Lower leg skin (tissue), 3 donors: ENCODE measurements around the gene BICD2.

Experiments used
- POLR2A ChIP-seq, 2 donors: fragments of 450-650 bp; IDR thresholded peaks; one replicate each; pipeline ENCODE4 v1.6.1; 2016 to 2017; ENCODE audit warnings: antibody characterized with exemption in 2 of 2, mild to moderate bottlenecking in 1 of 2, moderate library complexity in 1 of 2
- TF ChIP-seq, protein P1 (sequence below), 3 donors: fragments of 450-650 bp; IDR thresholded peaks; one replicate each; pipeline ENCODE4 v1.5.1; 2016; ENCODE audit warnings: antibody characterized with exemption in 3 of 3, mild to moderate bottlenecking in 3 of 3, moderate library complexity in 2 of 3

DNA sequence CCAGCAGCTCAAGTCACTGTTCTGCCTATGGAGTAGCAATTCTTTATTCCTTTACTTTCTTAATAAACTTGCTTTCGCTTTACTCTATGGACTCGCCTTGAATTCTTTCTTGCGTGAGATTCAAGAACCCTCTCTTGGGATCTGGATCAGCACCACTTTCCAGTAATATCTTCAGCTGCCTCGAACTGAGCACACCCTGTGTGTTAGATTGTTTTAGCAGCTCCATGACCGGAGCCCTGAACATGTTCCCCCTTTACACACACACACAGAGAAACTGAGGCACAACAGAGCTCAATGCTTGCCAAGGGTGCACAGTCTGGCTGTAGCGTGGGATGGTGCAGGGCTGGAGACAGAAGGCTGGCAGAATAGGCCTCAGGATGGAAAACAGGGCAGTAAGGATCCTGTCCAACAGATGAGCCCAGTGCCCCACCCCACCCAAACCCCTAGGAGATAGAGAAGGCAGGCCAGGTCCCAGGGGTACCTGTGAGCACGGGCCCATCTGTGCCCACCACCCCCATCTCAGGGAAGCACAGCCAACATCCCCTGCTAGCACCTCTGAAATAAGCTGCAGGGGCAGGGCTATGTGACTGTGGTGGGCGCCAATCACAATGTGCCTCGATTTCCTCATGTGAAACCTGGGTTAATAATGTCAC is 27.9 kb downstream of the BICD2 start:
- TF ChIP-seq, protein P1, sequence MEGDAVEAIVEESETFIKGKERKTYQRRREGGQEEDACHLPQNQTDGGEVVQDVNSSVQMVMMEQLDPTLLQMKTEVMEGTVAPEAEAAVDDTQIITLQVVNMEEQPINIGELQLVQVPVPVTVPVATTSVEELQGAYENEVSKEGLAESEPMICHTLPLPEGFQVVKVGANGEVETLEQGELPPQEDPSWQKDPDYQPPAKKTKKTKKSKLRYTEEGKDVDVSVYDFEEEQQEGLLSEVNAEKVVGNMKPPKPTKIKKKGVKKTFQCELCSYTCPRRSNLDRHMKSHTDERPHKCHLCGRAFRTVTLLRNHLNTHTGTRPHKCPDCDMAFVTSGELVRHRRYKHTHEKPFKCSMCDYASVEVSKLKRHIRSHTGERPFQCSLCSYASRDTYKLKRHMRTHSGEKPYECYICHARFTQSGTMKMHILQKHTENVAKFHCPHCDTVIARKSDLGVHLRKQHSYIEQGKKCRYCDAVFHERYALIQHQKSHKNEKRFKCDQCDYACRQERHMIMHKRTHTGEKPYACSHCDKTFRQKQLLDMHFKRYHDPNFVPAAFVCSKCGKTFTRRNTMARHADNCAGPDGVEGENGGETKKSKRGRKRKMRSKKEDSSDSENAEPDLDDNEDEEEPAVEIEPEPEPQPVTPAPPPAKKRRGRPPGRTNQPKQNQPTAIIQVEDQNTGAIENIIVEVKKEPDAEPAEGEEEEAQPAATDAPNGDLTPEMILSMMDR (IDR thresholded peaks at IDR 0.05): no peak
- TF ChIP-seq POLR2A (IDR thresholded peaks at IDR 0.05): no peak
